PC-3 (cell line): Measurements from ENCODE around the gene MAML3. TPM values are rescaled to one million over a fixed set of nuclear protein-coding genes. Genes with fewer than 3 reads are reported as not detected.

Source experiments
- ATAC-seq: fragments of 200-7000 bp; cut with Tn5 transposase; 2 replicates; pipeline ENCODE4 v1.9.1; 2020; ENCODE audit warnings: mild to moderate bottlenecking, moderate library complexity
- BruUV-seq: library from RNA; stranded (reverse); fragments of 400-500 nt; replicated peaks from 2 replicates; lab custom pipeline; 2021; lab: Mats Ljungman, UMichigan
- CTCF ChIA-PET: fragments of 300-600 bp; sonication (Branson Sonifier 250); formaldehyde crosslinking; loops from one replicate; lab custom pipeline; 2022; ENCODE audit warnings: antibody characterized with exemption; lab: Charles Lee
- POLR2A ChIA-PET: fragments of 300-600 bp; sonication (Branson Sonifier 250); formaldehyde crosslinking; loops from one replicate; lab custom pipeline; 2022; ENCODE audit warnings: antibody characterized with exemption; ENCODE audit not compliant: unreplicated experiment; lab: Charles Lee
- DNase-seq: peaks from one replicate; pipeline ENCODE4 v3.0.0-alpha.2; 2015
- H2AFZ ChIP-seq: fragments of 300-600 bp; sonication (generic); 2 replicates; pipeline ENCODE4 v1.6.0; 2016; ENCODE audit warnings: antibody characterized with exemption, low read length
- H3F3A ChIP-seq: fragments of 300-600 bp; sonication (generic); one replicate; pipeline ENCODE4 v1.6.0; 2017; ENCODE audit warnings: antibody characterized with exemption, low read length, control low read depth, mild to moderate bottlenecking; ENCODE audit not compliant: unreplicated experiment
- H3K27ac ChIP-seq: fragments of 300-600 bp; sonication (generic); 2 replicates; pipeline ENCODE4 v1.5.1; 2016; ENCODE audit warnings: mild to moderate bottlenecking, low read length
- H3K27me3 ChIP-seq: fragments of 300-600 bp; sonication (generic); 2 replicates; pipeline ENCODE4 v1.6.1; 2016; ENCODE audit warnings: low read length, mixed read lengths
- H3K36me3 ChIP-seq: fragments of 300-600 bp; sonication (generic); 2 replicates; pipeline ENCODE4 v1.6.1; 2016; ENCODE audit warnings: low read depth, mixed run types, low read length, mixed read lengths
- H3K4me1 ChIP-seq: fragments of 300-600 bp; sonication (generic); 2 replicates; pipeline ENCODE4 v1.5.1; 2016; ENCODE audit warnings: low read length; ENCODE audit not compliant: insufficient read depth
- H3K4me2 ChIP-seq: fragments of 300-600 bp; sonication (generic); 2 replicates; pipeline ENCODE4 v1.6.0; 2016; ENCODE audit warnings: low read length
- H3K4me3 ChIP-seq: fragments of 300-600 bp; sonication (generic); 2 replicates; pipeline ENCODE4 v1.5.1; 2016; ENCODE audit warnings: mild to moderate bottlenecking, low read length, mixed read lengths
- H3K79me2 ChIP-seq: fragments of 300-600 bp; sonication (generic); 2 replicates; pipeline ENCODE4 v1.6.1; 2017; ENCODE audit warnings: low read length, mixed read lengths
- H3K9ac ChIP-seq: fragments of 300-600 bp; sonication (generic); 2 replicates; pipeline ENCODE4 v1.6.0; 2016; ENCODE audit warnings: mild to moderate bottlenecking, low read length
- H3K9me2 ChIP-seq: fragments of 300-600 bp; sonication (generic); replicated peaks from 2 replicates; pipeline ENCODE4 v1.6.1; 2016; ENCODE audit warnings: mixed run types, low read length, mixed read lengths
- H3K9me3 ChIP-seq: fragments of 300-600 bp; sonication (generic); 2 replicates; pipeline ENCODE4 v1.6.1; 2016; ENCODE audit warnings: low read length, mixed read lengths
- H4K20me1 ChIP-seq: fragments of 300-600 bp; sonication (generic); 2 replicates; pipeline ENCODE4 v1.6.1; 2016; ENCODE audit warnings: low read length, mixed read lengths
- CTCF ChIP-seq: fragments of 300-600 bp; sonication (generic); conservative IDR thresholded peaks from 2 replicates; pipeline ENCODE4 v1.5.1; 2017; ENCODE audit warnings: antibody characterized with exemption, low read depth, mild to moderate bottlenecking, low read length
- EZH2 ChIP-seq: fragments of 300-600 bp; sonication (generic); IDR thresholded peaks from one replicate; pipeline ENCODE4 v1.6.1; 2017; ENCODE audit warnings: antibody characterized with exemption, mild to moderate bottlenecking, low read length; ENCODE audit not compliant: unreplicated experiment
- EZH2phosphoT487 ChIP-seq: fragments of 300-600 bp; sonication (generic); IDR thresholded peaks from 2 replicates; pipeline ENCODE4 v1.6.1; 2018; ENCODE audit warnings: mild to moderate bottlenecking, antibody characterized with exemption, low read length, borderline replicate concordance
- intact Hi-C: fragments of 100-400 bp; cut with micrococcal nuclease; formaldehyde crosslinking; loops from 2 replicates; pipeline ENCODE4 v1.9.0; 2023
- total RNA-seq: library from RNA; depleted of rRNA; stranded (reverse); fragments of >200 nt; gene quantifications from 2 replicates; pipeline ENCODE4 v1.2.3, GENCODE V29; 2014

Gene MAML3
- total RNA-seq, 1 experiment from 2014 or later, result 4.3 TPM

DNA sequence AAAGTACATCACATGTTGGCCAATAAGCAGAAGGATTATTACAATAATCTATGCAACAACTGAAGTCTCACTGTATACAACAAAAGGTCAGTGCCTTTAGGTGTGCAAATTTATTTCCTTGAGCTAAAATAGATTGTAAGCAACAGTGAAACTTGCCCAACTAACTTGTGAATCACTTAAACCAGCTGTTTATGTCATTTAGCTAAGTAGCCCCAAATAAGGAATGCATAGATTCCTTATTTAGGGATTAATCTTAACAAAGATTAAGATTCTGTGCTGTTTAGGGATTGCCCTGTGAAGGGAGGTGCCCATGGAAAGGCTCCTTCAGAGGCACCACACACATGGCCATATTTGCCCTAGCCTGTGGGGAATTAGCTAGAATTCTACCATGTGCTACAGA lies 168.6 kb downstream of the MAML3 start:
- POLR2A ChIA-PET, result no interaction called here
- no peaks in the 10 kb centered on the region for H3K9me2 ChIP-seq
- TF ChIP-seq EZH2phosphoT487 (no peak), EZH2 (no peak), CTCF (no peak)
- peaks cover 8% of the 10 kb centered on the region for H3K4me1 ChIP-seq
- H3K36me3 ChIP-seq, result no peaks in the 10 kb centered on the region
- BruUV-seq, result no TSS peak
- no peak overlapping the region for H3K4me2 ChIP-seq
- H3F3A ChIP-seq, result no peaks in the 10 kb centered on the region
- ATAC-seq, result no peak
- H3K9ac ChIP-seq, result no peak overlapping the region
- H3K79me2 ChIP-seq, result no peaks in the 10 kb centered on the region
- CTCF ChIA-PET, result no interaction called here
- intact Hi-C loops, result no loop called here
- H3K27ac ChIP-seq, result no peak overlapping the region
- no peaks in the 10 kb centered on the region for H4K20me1 ChIP-seq
- no peak for DNase-seq
- no peak overlapping the region for H3K4me3 ChIP-seq
- H3K27me3 ChIP-seq, result no peaks in the 10 kb centered on the region
- H3K9me3 ChIP-seq, result no peaks in the 10 kb centered on the region
- H2AFZ ChIP-seq, result no peak overlapping the region

DNA sequence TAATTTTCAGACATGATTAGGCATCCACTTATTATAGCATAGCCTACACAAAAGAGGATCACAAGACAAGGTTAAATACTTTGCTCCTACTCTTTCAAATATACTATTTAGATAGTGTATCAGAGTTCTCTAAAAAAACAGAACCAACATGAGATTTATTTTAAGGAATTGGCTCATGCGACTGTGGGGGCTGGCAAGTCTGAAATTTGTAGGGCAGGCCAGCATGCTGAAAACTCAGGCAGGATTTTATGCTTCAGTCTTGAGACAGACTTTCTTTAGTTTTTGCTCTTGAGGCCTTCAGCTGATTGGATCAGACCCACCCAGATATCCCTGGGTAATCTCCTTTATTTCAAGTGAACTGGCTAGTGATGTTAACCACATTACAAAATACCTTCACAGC lies 169.5 kb downstream of the MAML3 start:
- no peaks in the 10 kb centered on the region for H3K27me3 ChIP-seq
- no peak for DNase-seq
- H4K20me1 ChIP-seq, result no peaks in the 10 kb centered on the region
- H3K4me1 ChIP-seq, result peaks cover 8% of the 10 kb centered on the region
- H3K9me2 ChIP-seq, result no peaks in the 10 kb centered on the region
- H3F3A ChIP-seq, result no peaks in the 10 kb centered on the region
- no peaks in the 10 kb centered on the region for H3K9me3 ChIP-seq
- ChIA-PET POLR2A (no interaction called here), CTCF (no interaction called here)
- no peak overlapping the region for H3K9ac ChIP-seq
- no TSS peak for BruUV-seq
- H3K4me3 ChIP-seq, result no peak overlapping the region
- no peak for TF ChIP-seq EZH2phosphoT487
- TF ChIP-seq EZH2, result no peak
- no peak for TF ChIP-seq CTCF
- H2AFZ ChIP-seq, result no peak overlapping the region
- no peak overlapping the region for H3K4me2 ChIP-seq
- ATAC-seq, result no peak
- no peaks in the 10 kb centered on the region for H3K79me2 ChIP-seq
- H3K36me3 ChIP-seq, result no peaks in the 10 kb centered on the region
- intact Hi-C loops, result no loop called here
- H3K27ac ChIP-seq, result no peak overlapping the region

DNA sequence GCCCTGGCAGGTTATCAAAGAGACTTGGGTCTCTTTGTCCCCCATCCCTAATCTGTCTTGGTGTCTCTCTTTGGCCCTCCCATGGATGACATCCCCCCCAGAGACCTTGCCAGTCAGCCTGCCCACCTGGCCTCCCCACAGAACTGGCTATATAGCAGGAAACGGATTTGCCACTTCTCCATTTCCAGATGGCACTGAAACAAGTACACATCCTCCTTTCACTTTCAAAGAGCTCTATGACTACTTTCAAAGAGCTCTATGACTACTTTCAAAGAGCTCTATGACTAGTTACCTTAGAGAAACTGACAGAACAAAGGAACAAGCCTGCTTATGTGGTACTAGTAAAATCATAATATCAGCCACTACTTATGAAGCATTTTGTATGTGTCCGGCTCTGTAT lies 175.3 kb downstream of the MAML3 start:
- TF ChIP-seq EZH2 (no peak), EZH2phosphoT487 (no peak), CTCF (no peak)
- Histone ChIP-seq H3K9me2 (no peaks in the 10 kb centered on the region), H3F3A (no peaks in the 10 kb centered on the region), H3K9ac (no peak overlapping the region), H2AFZ (no peak overlapping the region), H3K4me2 (no peak overlapping the region), H3K27me3 (no peaks in the 10 kb centered on the region), H3K4me3 (no peak overlapping the region), H4K20me1 (no peaks in the 10 kb centered on the region), H3K4me1 (0 out of 2 replicates have a peak, but pooled peaks cover 6% of the 10 kb centered on the region), H3K27ac (no peak overlapping the region), H3K9me3 (no peaks in the 10 kb centered on the region), H3K79me2 (no peaks in the 10 kb centered on the region), H3K36me3 (no peaks in the 10 kb centered on the region)
- intact Hi-C loops, result no loop called here
- no TSS peak for BruUV-seq
- ChIA-PET POLR2A (no interaction called here), CTCF (no interaction called here)
- DNase-seq, result no peak
- ATAC-seq, result no peak
